HEK293 (cell line): Measurements from ENCODE around the gene LDLRAD4.

ENCODE experiments used
- CTCF ChIA-PET: fragments of 350-600 bp; formaldehyde crosslinking; extraction: SDS; loops from one replicate; lab custom pipeline; 2021; ENCODE audit warnings: antibody characterized with exemption; lab: Yijun Ruan, JAX
- POLR2A ChIA-PET: fragments of 300-600 bp; formaldehyde crosslinking; extraction: SDS; loops from one replicate; lab custom pipeline; 2020; ENCODE audit warnings: antibody characterized with exemption, inconsistent platforms; lab: Yijun Ruan, JAX
- H3K27ac ChIP-seq: fragments of 200-500 bp; sonication (Bioruptor generic); 2 replicates; pipeline ENCODE4 v1.5.1; 2014; ENCODE audit warnings: low read depth, low read length, control low read depth, inconsistent platforms; ENCODE audit errors: extremely low read depth
- H3K36me3 ChIP-seq, 2 experiments: fragments of 200-500 bp in 1 of 2; sonication (Bioruptor generic) in 1 of 2; 1 replicate in 1 of 2; 2 replicates in 1 of 2; pipeline ENCODE4 v1.5.1; 2014 to 2017; ENCODE audit warnings: inconsistent platforms in 2 of 2, low read length in 2 of 2; ENCODE audit not compliant: control insufficient read depth in 2 of 2, insufficient read depth in 1 of 2
- H3K4me1 ChIP-seq: fragments of 200-500 bp; sonication (Bioruptor generic); 2 replicates; pipeline ENCODE4 v1.5.1; 2014; ENCODE audit warnings: mild to moderate bottlenecking, low read length, inconsistent platforms; ENCODE audit not compliant: control insufficient read depth, insufficient read depth
- H3K4me3 ChIP-seq: 2 replicates; pipeline ENCODE4 v1.5.1; 2011; ENCODE audit warnings: low read depth, mild to moderate bottlenecking, control low read depth, low read length, moderate library complexity
- H3K9me3 ChIP-seq: fragments of 200-500 bp; sonication (Bioruptor generic); 2 replicates; pipeline ENCODE4 v1.5.1; 2014; ENCODE audit warnings: low read depth, low read length, inconsistent platforms; ENCODE audit not compliant: control insufficient read depth, insufficient read depth
- PRDM10 ChIP-seq: fragments of 450-650 bp; formaldehyde crosslinking; IDR thresholded peaks from 2 replicates; pipeline ENCODE4 v1.5.1; 2016; ENCODE audit warnings: missing biosample characterization, missing genetic modification characterization
- SP2 ChIP-seq: fragments of 450-650 bp; formaldehyde crosslinking; IDR thresholded peaks from 2 replicates; pipeline ENCODE4 v1.5.1; 2016; ENCODE audit warnings: missing biosample characterization, missing genetic modification characterization
- ZIC2 ChIP-seq: fragments of 450-650 bp; formaldehyde crosslinking; IDR thresholded peaks from 2 replicates; pipeline ENCODE4 v1.5.1; 2016; ENCODE audit warnings: missing biosample characterization, missing genetic modification characterization
- ZNF292 ChIP-seq: fragments of 450-650 bp; formaldehyde crosslinking; IDR thresholded peaks from 2 replicates; pipeline ENCODE4 v1.5.1; 2016; ENCODE audit warnings: low read depth, missing biosample characterization, missing genetic modification characterization, borderline replicate concordance
- ZNF324 ChIP-seq: fragments of 450-650 bp; formaldehyde crosslinking; IDR thresholded peaks from 2 replicates; pipeline ENCODE4 v1.5.1; 2016; ENCODE audit warnings: missing biosample characterization, missing genetic modification characterization
- ZNF335 ChIP-seq: fragments of 450-650 bp; formaldehyde crosslinking; conservative IDR thresholded peaks from 2 replicates; pipeline ENCODE4 v1.5.1; 2016; ENCODE audit warnings: missing biosample characterization, missing genetic modification characterization
- ZNF394 ChIP-seq: fragments of 450-650 bp; formaldehyde crosslinking; IDR thresholded peaks from 2 replicates; pipeline ENCODE4 v1.5.1; 2016; ENCODE audit warnings: missing biosample characterization, missing genetic modification characterization, mild to moderate bottlenecking, moderate library complexity, borderline replicate concordance
- ZNF404 ChIP-seq: fragments of 450-650 bp; formaldehyde crosslinking; IDR thresholded peaks from 2 replicates; pipeline ENCODE4 v1.5.1; 2017; ENCODE audit warnings: missing biosample characterization, missing genetic modification characterization
- ZNF558 ChIP-seq: fragments of 450-650 bp; formaldehyde crosslinking; IDR thresholded peaks from 2 replicates; pipeline ENCODE4 v1.5.1; 2016; ENCODE audit warnings: missing biosample characterization, missing genetic modification characterization
- ZNF664 ChIP-seq: fragments of 450-650 bp; formaldehyde crosslinking; IDR thresholded peaks from 2 replicates; pipeline ENCODE4 v1.5.1; 2016; ENCODE audit warnings: missing biosample characterization, missing genetic modification characterization
- ZSCAN23 ChIP-seq: fragments of 450-650 bp; formaldehyde crosslinking; IDR thresholded peaks from 2 replicates; pipeline ENCODE4 v1.5.1; 2016; ENCODE audit warnings: missing biosample characterization, missing genetic modification characterization
- TF ChIP-seq, protein P1 (sequence below): fragments of 450-650 bp; formaldehyde crosslinking; IDR thresholded peaks from 2 replicates; pipeline ENCODE4 v1.5.1; 2016; ENCODE audit warnings: missing biosample characterization, missing genetic modification characterization, borderline replicate concordance
- TF ChIP-seq, protein P2 (sequence below): fragments of 450-650 bp; formaldehyde crosslinking; IDR thresholded peaks from 2 replicates; pipeline ENCODE4; 2016; ENCODE audit warnings: missing biosample characterization, missing genetic modification characterization

Gene LDLRAD4

DNA sequence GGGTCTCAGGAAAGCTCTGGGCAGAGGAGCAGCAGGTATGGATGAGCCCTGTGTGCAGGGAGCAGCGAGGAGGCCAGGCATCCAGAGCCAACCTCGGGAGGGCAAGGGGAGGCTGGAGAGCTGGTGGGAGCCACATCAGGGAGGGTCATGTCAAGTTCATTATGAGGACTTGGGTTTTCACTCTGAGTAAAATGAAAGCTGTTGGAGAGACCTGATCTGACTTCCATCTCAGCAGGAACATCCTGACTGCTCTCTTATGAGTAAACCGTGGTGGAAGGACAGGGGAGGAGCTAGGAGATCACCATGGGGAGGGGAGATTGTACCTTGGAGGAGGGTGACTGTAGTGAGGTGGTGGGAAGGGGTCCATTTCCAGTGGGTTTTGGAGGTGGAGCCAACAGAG, 209.8 kb downstream of the LDLRAD4 start:
- Histone ChIP-seq H3K9me3 (no peaks in the 10 kb centered on the region), H3K36me3 (no peaks in the 10 kb centered on the region), H3K4me1 (0 out of 2 replicates have a peak, but pooled peaks cover 2% of the 10 kb centered on the region), H3K4me3 (no peak overlapping the region), H3K27ac (no peak overlapping the region)
- CTCF ChIA-PET: interaction anchor here (0.6 to 1.4 kb wide), 2 partner anchors 8 to 83 kb away, joined by 3 read pairs; no protein-coding TSS in a partner anchor
- TF ChIP-seq ZNF558 (tag by site-specific recombination) (no peak), ZIC2 (tag by site-specific recombination) (peak; percentile 62)
- POLR2A ChIA-PET: interaction anchor here (0.6 kb wide), 1 partner anchor 23 kb away, joined by 3 read pairs; no protein-coding TSS in a partner anchor

DNA sequence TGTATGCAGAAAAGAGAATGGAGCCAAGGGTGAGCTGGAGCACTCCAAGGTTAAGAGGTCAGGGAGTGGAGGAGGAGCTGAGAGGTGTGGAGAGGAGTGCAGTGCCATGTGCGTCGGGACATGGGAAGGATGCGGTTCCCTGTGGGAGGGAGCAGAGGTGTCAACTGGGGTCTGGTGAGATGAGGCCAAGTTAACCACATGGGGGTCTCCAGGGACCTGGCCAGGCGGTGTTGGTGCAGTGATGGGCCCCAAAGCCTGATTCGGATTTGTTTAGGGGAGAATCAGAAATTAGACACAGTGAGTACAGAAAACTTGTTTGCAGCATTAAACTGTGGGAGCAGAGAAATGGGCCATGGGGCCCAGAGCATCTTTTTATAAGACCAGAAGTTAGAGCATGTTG, 210.5 kb downstream of the LDLRAD4 start:
- H3K4me1 ChIP-seq: 0 out of 2 replicates have a peak, but pooled peaks cover 2% of the 10 kb centered on the region
- ChIA-PET CTCF (interaction anchor here (0.5 kb wide), 1 partner anchor 305 kb away, joined by 3 read pairs; no protein-coding TSS in a partner anchor), POLR2A (no interaction called here)
- no peaks in the 10 kb centered on the region for H3K9me3 ChIP-seq
- no peak overlapping the region for H3K27ac ChIP-seq
- H3K36me3 ChIP-seq: no peaks in the 10 kb centered on the region
- no peak for TF ChIP-seq ZSCAN23
- H3K4me3 ChIP-seq: no peak overlapping the region

DNA sequence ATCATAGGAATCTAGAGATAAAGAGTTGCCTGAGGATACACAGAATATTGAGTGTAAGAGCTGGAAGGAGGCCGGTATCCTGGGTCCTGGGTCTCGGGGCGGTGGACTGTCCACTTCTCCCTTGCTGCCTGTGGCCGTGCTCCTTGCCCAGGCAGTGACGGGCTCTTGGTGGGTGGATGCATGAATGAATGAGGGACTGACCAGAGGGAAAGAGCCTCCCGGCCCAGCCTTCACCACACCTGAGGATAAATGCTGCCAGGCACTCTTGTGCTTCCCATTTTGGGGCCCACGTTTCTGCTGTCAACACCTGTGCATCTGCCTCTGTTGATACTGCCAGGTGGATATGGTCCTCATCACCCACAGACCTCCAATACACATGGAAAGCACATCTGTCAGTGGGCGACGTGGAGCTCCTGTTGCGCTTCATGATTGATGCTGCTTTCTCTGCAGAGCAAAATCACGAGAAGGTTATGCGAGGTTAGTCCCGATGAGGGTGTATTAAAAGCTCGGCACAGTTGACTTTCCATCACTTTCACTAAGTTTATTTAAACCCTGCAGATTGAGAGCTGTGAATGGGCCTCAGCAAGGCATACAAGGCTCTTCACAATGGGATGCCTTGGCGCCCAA, 211.4 kb downstream of the LDLRAD4 start:
- Histone ChIP-seq H3K4me3 (no peak overlapping the region), H3K36me3 (no peaks in the 10 kb centered on the region), H3K4me1 (0 out of 2 replicates have a peak, but pooled peaks cover 2% of the 10 kb centered on the region), H3K27ac (no peak overlapping the region), H3K9me3 (no peaks in the 10 kb centered on the region)
- ChIA-PET POLR2A (interaction anchor here (0.6 kb wide), 1 partner anchor 21 kb away, joined by 4 read pairs; no protein-coding TSS in a partner anchor), CTCF (interaction anchor here (0.5 to 1.0 kb wide), 3 partner anchors 23 to 214 kb away, joined by 3 read pairs; no protein-coding TSS in a partner anchor)
- TF ChIP-seq PRDM10 (tag by site-specific recombination) (no peak), ZNF664 (tag by site-specific recombination) (no peak), ZNF394 (tag by site-specific recombination) (no peak), ZNF324 (tag by site-specific recombination) (no peak), ZNF404 (tag by site-specific recombination) (no peak), ZNF335 (tag by site-specific recombination) (no peak), SP2 (tag by site-specific recombination) (no peak), ZNF292 (no peak)
- TF ChIP-seq, protein P1, sequence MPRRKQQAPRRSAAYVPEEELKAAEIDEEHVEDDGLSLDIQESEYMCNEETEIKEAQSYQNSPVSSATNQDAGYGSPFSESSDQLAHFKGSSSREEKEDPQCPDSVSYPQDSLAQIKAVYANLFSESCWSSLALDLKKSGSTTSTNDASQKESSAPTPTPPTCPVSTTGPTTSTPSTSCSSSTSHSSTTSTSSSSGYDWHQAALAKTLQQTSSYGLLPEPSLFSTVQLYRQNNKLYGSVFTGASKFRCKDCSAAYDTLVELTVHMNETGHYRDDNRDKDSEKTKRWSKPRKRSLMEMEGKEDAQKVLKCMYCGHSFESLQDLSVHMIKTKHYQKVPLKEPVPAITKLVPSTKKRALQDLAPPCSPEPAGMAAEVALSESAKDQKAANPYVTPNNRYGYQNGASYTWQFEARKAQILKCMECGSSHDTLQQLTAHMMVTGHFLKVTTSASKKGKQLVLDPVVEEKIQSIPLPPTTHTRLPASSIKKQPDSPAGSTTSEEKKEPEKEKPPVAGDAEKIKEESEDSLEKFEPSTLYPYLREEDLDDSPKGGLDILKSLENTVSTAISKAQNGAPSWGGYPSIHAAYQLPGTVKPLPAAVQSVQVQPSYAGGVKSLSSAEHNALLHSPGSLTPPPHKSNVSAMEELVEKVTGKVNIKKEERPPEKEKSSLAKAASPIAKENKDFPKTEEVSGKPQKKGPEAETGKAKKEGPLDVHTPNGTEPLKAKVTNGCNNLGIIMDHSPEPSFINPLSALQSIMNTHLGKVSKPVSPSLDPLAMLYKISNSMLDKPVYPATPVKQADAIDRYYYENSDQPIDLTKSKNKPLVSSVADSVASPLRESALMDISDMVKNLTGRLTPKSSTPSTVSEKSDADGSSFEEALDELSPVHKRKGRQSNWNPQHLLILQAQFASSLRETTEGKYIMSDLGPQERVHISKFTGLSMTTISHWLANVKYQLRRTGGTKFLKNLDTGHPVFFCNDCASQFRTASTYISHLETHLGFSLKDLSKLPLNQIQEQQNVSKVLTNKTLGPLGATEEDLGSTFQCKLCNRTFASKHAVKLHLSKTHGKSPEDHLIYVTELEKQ (tag by site-specific recombination): no peak
- TF ChIP-seq, protein P2, sequence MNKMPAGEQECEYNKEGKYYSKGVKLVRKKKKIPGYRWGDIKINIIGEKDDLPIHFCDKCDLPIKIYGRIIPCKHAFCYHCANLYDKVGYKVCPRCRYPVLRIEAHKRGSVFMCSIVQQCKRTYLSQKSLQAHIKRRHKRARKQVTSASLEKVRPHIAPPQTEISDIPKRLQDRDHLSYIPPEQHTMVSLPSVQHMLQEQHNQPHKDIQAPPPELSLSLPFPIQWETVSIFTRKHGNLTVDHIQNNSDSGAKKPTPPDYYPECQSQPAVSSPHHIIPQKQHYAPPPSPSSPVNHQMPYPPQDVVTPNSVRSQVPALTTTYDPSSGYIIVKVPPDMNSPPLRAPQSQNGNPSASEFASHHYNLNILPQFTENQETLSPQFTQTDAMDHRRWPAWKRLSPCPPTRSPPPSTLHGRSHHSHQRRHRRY (tag by site-specific recombination): no peak
